MM.1S (cell line): ENCODE results near the gene DMRTA2.

Experiments
- CTCF ChIP-seq: fragments of 300-600 bp; sonication (generic); IDR thresholded peaks from 2 replicates; pipeline ENCODE4 v1.5.1; 2016; ENCODE audit warnings: antibody characterized with exemption, low read length, mixed read lengths
- EZH2 ChIP-seq: fragments of 300-600 bp; sonication (generic); optimal IDR thresholded peaks from 2 replicates; pipeline ENCODE3; 2017; ENCODE audit warnings: low read depth, mild to moderate bottlenecking, antibody characterized with exemption, low read length, mixed read lengths
- EZH2phosphoT487 ChIP-seq: fragments of 300-600 bp; sonication (generic); IDR thresholded peaks from 2 replicates; pipeline ENCODE4 v1.6.1; 2018; ENCODE audit warnings: antibody characterized with exemption, low read length

- TF ChIP-seq CTCF (no peak), EZH2phosphoT487 (no peak), EZH2 (no peak)
These were observed 5.7 kb downstream of the DMRTA2 start for GRCh38 chr1:50417507-50417906.
